ENCODE results near the gene AATK. TPM values are rescaled to one million over a fixed set of nuclear protein-coding genes. Genes with fewer than 3 reads are reported as not detected.

The AATK gene
- total and polyA plus RNA-seq, 2 donors (not counting 3 experiments of a cell fraction or from before 2014, with no cell fraction given): 0.69 to 1.00 TPM

DNA sequence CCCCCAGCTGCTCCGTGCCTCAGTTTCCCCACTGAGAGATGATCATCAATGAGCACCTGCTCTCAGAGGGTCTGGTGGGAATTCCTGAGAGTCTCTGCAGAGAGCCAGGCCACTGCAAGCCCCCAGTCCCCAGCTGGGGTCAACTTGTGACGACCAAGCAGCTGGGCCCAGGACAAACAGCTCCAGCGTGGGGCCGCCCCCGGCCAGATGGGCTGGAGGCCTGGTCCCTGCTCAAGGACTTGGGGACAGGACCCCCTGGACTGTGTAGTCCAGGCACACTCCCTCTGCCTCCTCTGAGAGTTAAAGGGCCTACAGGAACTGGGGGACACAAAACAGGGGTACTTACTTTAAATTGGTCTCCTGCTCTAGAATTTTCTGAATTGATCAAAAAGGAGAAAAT is 16.6 kb upstream of the AATK start:
- TF ChIP-seq MYC (IDR thresholded peaks at IDR 0.05; ENCODE audit: low read depth, low read length) (no peak), GATA2 (IDR thresholded peaks at IDR 0.05; ENCODE audit: insufficient read depth, insufficient read length, low read depth, low read length) (no peak), JUN (IDR thresholded peaks at IDR 0.05; ENCODE audit: borderline replicate concordance, insufficient read depth, insufficient read length, low read depth) (no peak), CTCF (IDR thresholded peaks at IDR 0.05; ENCODE audit: extremely low read depth in 1 of 2, insufficient read depth in 1 of 2, low read depth in 1 of 2, low read length in 2 of 2) (no peak), POLR2A (IDR thresholded peaks at IDR 0.05; ENCODE audit: low read depth, low read length) (no peak), FOS (IDR thresholded peaks at IDR 0.05; ENCODE audit: borderline replicate concordance, insufficient read depth, low read length) (no peak), POLR2AphosphoS5 (IDR thresholded peaks at IDR 0.05; ENCODE audit: insufficient read depth, low read depth, low read length) (no peak), EZH2 (IDR thresholded peaks at IDR 0.05; ENCODE audit: borderline replicate concordance, low read depth, low read length, severe bottlenecking) (no peak)
- TF ChIP-seq, protein P1, sequence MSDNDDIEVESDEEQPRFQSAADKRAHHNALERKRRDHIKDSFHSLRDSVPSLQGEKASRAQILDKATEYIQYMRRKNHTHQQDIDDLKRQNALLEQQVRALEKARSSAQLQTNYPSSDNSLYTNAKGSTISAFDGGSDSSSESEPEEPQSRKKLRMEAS (IDR thresholded peaks at IDR 0.05; ENCODE audit: insufficient read depth, insufficient read length): no peak
- no peak for FAIRE-seq
- no peak overlapping the region for H3K9ac ChIP-seq (replicated peaks; ENCODE audit: extremely low read depth, insufficient read depth, low read length)
- no peaks in the 10 kb centered on the region for H3K9me1 ChIP-seq (replicated peaks; ENCODE audit: control insufficient read depth, extremely low read depth, insufficient read depth, low read length)
- H3K79me2 ChIP-seq (ENCODE audit: control insufficient read depth, insufficient read depth, low read length): no peaks in the 10 kb centered on the region
- CTCF ChIA-PET: no interaction called here
- BruUV-seq (replicated peaks): no TSS peak
- dilution Hi-C loops (cut with MboI; ENCODE audit: extremely low pct_ligation_motif_present, low sequenced_read_pairs) (no loop called here), intact Hi-C loops (cut with micrococcal nuclease) (no loop called here)
- no peak for DNase-seq (ENCODE audit: low read depth, low spot score)
- H3K4me1 ChIP-seq (ENCODE audit: control insufficient read depth, extremely low read depth, insufficient read depth, low read length): no peaks in the 10 kb centered on the region
- no peaks in the 10 kb centered on the region for H4K20me1 ChIP-seq (replicated peaks; ENCODE audit: control insufficient read depth, extremely low read depth, insufficient read depth, low read length)
- no peaks in the 10 kb centered on the region for H3K36me3 ChIP-seq (ENCODE audit: control insufficient read depth in 2 of 2, extremely low read depth in 1 of 2, insufficient read depth in 2 of 2, low read length in 2 of 2)
- H3K9me3 ChIP-seq (replicated peaks; ENCODE audit: control insufficient read depth, insufficient read depth, low read length): no peaks in the 10 kb centered on the region
- H3K27me3 ChIP-seq (ENCODE audit: control insufficient read depth in 2 of 2, insufficient read depth in 2 of 2, low read length in 2 of 2): no peaks in the 10 kb centered on the region
- no peak overlapping the region for H3K4me2 ChIP-seq (ENCODE audit: insufficient read depth, low read length)
- H3K27ac ChIP-seq (ENCODE audit: insufficient read depth, low read depth, low read length): no peak overlapping the region
- no peak overlapping the region for H2AFZ ChIP-seq (ENCODE audit: low read depth, low read length)
- H3K4me3 ChIP-seq (replicated peaks in 1 of 3; ENCODE audit: insufficient read depth in 1 of 3, low read depth in 1 of 3, low read length in 3 of 3): no peak overlapping the region
- POLR2A ChIA-PET: no interaction called here

All from endothelial cell of umbilical vein (primary cell).